Esophagus squamous epithelium (tissue), 5 donors: Measurements from ENCODE around the gene MCC. TPM values are rescaled to one million over a fixed set of nuclear protein-coding genes. Genes with fewer than 3 reads are reported as not detected.

Source experiments
- DNase-seq: peaks from one replicate; lab custom pipeline; 2025; lab: John Stamatoyannopoulos, UW
- H3K27ac ChIP-seq, 4 donors: fragments of 200-600 bp; sonication (generic); one replicate each; pipeline ENCODE4 v1.5.1; 2016 to 2019; ENCODE audit warnings: mild to moderate bottlenecking in 1 of 4
- H3K27me3 ChIP-seq, 4 donors: fragments of 200-600 bp; sonication (generic); 1 replicate in 3 of 4; 2 replicates in 1 of 4; pipeline versions ENCODE4 v1.5.1 to v1.6.0; 2017 to 2021; ENCODE audit warnings: antibody characterized with exemption in 1 of 4
- H3K36me3 ChIP-seq, 3 donors: fragments of 200-600 bp; sonication (generic); one replicate each; pipeline ENCODE4 v1.5.1; 2016 to 2019
- H3K4me1 ChIP-seq, 3 donors: fragments of 200-600 bp; sonication (generic); one replicate each; pipeline ENCODE4 v1.5.1; 2017 to 2019
- H3K4me3 ChIP-seq, 4 donors: fragments of 200-600 bp; sonication (generic); 1 replicate in 3 of 4; 2 replicates in 1 of 4; pipeline ENCODE4 v1.5.1; 2016 to 2019; ENCODE audit warnings: mild to moderate bottlenecking in 2 of 4, moderate library complexity in 1 of 4
- H3K9me3 ChIP-seq, 3 donors: fragments of 200-600 bp; sonication (generic); one replicate each; pipeline ENCODE4 v1.5.1; 2016 to 2019
- CTCF ChIP-seq, 6 experiments: fragments of 450-650 bp in 4 of 6; fragments of 200-600 bp in 2 of 6; sonication (generic) in 2 of 6; IDR thresholded peaks; one replicate each; pipeline ENCODE4 v1.5.1; 2016 to 2019; ENCODE audit warnings: antibody characterized with exemption in 6 of 6, mild to moderate bottlenecking in 4 of 6, moderate library complexity in 4 of 6
- POLR2A ChIP-seq, 4 donors: fragments of 450-650 bp; IDR thresholded peaks; one replicate each; pipeline ENCODE4 v1.6.1; 2017; ENCODE audit warnings: antibody characterized with exemption in 4 of 4, mild to moderate bottlenecking in 4 of 4, moderate library complexity in 3 of 4
- WGBS, 2 donors: methylation state at CpG; one replicate each; pipeline ENCODE4 v1.1.5; 2018; 5-methylcytosine and 5-hydroxymethylcytosine counted together
- intact Hi-C: fragments of 100-400 bp; cut with DNase I; formaldehyde crosslinking; loops from one replicate; pipeline ENCODE4 v1.15.0; 2022
- total RNA-seq, 4 donors: library from RNA; depleted of rRNA; stranded (reverse); fragments of >200 nt; gene quantifications; one replicate each; pipeline ENCODE4 v1.1.0, GENCODE V29; 2016
- donor health status: DM: yes; HTN: yes; CAD: no.

MCC gene
- total RNA-seq, 4 donors from 2014 or later = 41.6 to 45.4 (median 43.4) TPM

- H3K36me3 ChIP-seq = peaks cover 0 to 21% (median 0%) of the 10 kb centered on the region in 3 donors
- no peak for TF ChIP-seq POLR2A (IDR thresholded peaks at IDR 0.05)
- TF ChIP-seq CTCF (IDR thresholded peaks at IDR 0.05) = no peak
- no peak overlapping the region for H3K4me3 ChIP-seq
- peaks cover 0 to 41% (median 10%) of the 10 kb centered on the region in 3 donors for H3K4me1 ChIP-seq
- intact Hi-C loops = no loop called here
- DNase-seq = no peak
- peak overlapping the region in 3 of 4 donors; percentile 19 to 67 (median 49) for H3K27ac ChIP-seq
- H3K27me3 ChIP-seq = no peaks in the 10 kb centered on the region
- no peaks in the 10 kb centered on the region for H3K9me3 ChIP-seq
- 59 to 63% methylated on average over 9 of the region's 9 CpGs for WGBS, 2 donors
Measured at GRCh38 chr5:113140837-113141671, 347.2 kb downstream of the MCC start.

GRCh38 chr5:113133211-113133975 lies 354.9 kb downstream of the MCC start:
- peaks cover 0 to 7% (median 0%) of the 10 kb centered on the region in 3 donors for H3K36me3 ChIP-seq
- 96 to 98% methylated on average over 3 of the region's 3 CpGs for WGBS, 2 donors
- no peaks in the 10 kb centered on the region for H3K27me3 ChIP-seq
- no peak for DNase-seq
- H3K4me1 ChIP-seq = no peaks in the 10 kb centered on the region
- no peak overlapping the region for H3K27ac ChIP-seq
- intact Hi-C loops = no loop called here
- TF ChIP-seq POLR2A (IDR thresholded peaks at IDR 0.05) = no peak
- TF ChIP-seq CTCF (IDR thresholded peaks at IDR 0.05) = no peak
- no peak overlapping the region for H3K4me3 ChIP-seq
- no peaks in the 10 kb centered on the region for H3K9me3 ChIP-seq

GRCh38 chr5:113132564-113132963 lies 355.7 kb downstream of the MCC start:
- no peak for TF ChIP-seq CTCF (IDR thresholded peaks at IDR 0.05)
- no peak for TF ChIP-seq POLR2A (IDR thresholded peaks at IDR 0.05)
- no peak overlapping the region for H3K4me3 ChIP-seq
- H3K36me3 ChIP-seq = peaks cover 0 to 7% (median 0%) of the 10 kb centered on the region in 3 donors
- intact Hi-C loops = no loop called here
- DNase-seq = no peak
- no peaks in the 10 kb centered on the region for H3K4me1 ChIP-seq
- no peaks in the 10 kb centered on the region for H3K27me3 ChIP-seq
- H3K27ac ChIP-seq = no peak overlapping the region
- no peaks in the 10 kb centered on the region for H3K9me3 ChIP-seq

GRCh38 chr5:113128641-113129330 lies 359.5 kb downstream of the MCC start:
- WGBS, 2 donors = 33 to 45% methylated on average over 2 of the region's 2 CpGs
- Histone ChIP-seq H3K36me3 (peaks cover 0 to 7% (median 0%) of the 10 kb centered on the region in 3 donors), H3K9me3 (no peaks in the 10 kb centered on the region), H3K27ac (no peak overlapping the region), H3K4me1 (no peaks in the 10 kb centered on the region), H3K27me3 (no peaks in the 10 kb centered on the region), H3K4me3 (no peak overlapping the region)
- intact Hi-C loops = no loop called here
- TF ChIP-seq POLR2A (IDR thresholded peaks at IDR 0.05) (no peak), CTCF (IDR thresholded peaks at IDR 0.05) (no peak)
- no peak for DNase-seq
